Adrenal gland (tissue), 5 donors: ENCODE results near the gene PAGE2B.

ENCODE experiments used
- CTCF ChIP-seq, 6 experiments: fragments of 450-650 bp in 4 of 6; fragments of 200-600 bp in 2 of 6; sonication (generic) in 1 of 6; IDR thresholded peaks; 1 replicate in 5 of 6; 2 replicates in 1 of 6; pipeline versions ENCODE4 v1.5.1 to v1.8.0; 2016 to 2021; ENCODE audit warnings: antibody characterized with exemption in 6 of 6, mild to moderate bottlenecking in 2 of 6, moderate library complexity in 1 of 6
- POLR2A ChIP-seq, 2 donors: fragments of 450-650 bp; IDR thresholded peaks; one replicate each; pipeline ENCODE4 v1.6.1; 2017; ENCODE audit warnings: antibody characterized with exemption in 2 of 2, mild to moderate bottlenecking in 2 of 2, moderate library complexity in 1 of 2
- donor health status: DM: no; HTN: no; CAD: no.

- no peak for TF ChIP-seq CTCF (IDR thresholded peaks at IDR 0.05)
- no peak for TF ChIP-seq POLR2A (IDR thresholded peaks at IDR 0.05)
Measured at GRCh38 chrX:55107911-55108310, 33.1 kb downstream of the PAGE2B start.
